HG03039 (cell line): ENCODE measurements around the gene ACSL6.

ENCODE experiments used
- ATAC-seq: cut with Tn5 transposase; IDR thresholded peaks from one replicate; pipeline ENCODE4 v1.9.1; 2021; ENCODE audit warnings: mild to moderate bottlenecking, moderate library complexity; ENCODE audit not compliant: unreplicated experiment

ACSL6 gene, protein sequence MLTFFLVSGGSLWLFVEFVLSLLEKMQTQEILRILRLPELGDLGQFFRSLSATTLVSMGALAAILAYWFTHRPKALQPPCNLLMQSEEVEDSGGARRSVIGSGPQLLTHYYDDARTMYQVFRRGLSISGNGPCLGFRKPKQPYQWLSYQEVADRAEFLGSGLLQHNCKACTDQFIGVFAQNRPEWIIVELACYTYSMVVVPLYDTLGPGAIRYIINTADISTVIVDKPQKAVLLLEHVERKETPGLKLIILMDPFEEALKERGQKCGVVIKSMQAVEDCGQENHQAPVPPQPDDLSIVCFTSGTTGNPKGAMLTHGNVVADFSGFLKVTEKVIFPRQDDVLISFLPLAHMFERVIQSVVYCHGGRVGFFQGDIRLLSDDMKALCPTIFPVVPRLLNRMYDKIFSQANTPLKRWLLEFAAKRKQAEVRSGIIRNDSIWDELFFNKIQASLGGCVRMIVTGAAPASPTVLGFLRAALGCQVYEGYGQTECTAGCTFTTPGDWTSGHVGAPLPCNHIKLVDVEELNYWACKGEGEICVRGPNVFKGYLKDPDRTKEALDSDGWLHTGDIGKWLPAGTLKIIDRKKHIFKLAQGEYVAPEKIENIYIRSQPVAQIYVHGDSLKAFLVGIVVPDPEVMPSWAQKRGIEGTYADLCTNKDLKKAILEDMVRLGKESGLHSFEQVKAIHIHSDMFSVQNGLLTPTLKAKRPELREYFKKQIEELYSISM

DNA sequence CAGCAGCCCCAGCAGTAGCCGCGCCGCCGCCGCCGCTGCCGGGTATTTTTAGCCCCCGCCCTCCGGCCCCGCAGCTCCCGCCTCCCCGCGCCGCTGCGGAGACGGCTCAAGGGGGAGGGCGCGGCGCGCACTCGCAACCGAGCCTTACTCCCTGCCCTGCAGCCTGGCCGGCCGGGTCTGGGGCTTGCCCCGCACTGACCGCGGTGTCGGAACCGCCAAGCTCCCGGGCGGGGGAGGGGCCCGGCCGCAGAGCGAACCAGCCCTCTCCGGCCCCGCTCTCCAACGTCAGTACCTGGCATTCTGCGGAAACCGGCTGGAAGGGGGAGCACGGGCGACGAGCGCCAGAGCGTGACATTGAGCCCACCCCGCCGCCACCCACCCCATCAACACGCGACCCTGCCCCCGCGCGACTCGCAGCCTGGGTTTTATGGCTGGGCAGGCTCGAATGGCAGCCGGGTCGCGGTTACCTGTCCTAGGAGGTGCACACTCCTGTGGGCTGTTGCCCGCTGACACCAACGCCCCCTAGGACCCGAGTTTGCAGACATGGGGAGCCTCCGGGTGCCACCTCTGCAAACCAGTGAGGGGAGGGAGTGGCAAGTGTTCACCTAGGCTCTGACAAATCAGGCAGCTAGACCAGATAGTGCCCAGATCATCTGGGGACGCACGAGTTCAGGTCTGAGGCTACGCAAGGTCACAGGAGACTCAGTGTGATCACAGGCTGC, at the start of gene ACSL6:
Gene ACSL6 (minus strand): TSS at position 37 of the 722 bp plus-strand sequence. CDS start 105 bp downstream, outside the sequence.
- no peak for ATAC-seq

DNA sequence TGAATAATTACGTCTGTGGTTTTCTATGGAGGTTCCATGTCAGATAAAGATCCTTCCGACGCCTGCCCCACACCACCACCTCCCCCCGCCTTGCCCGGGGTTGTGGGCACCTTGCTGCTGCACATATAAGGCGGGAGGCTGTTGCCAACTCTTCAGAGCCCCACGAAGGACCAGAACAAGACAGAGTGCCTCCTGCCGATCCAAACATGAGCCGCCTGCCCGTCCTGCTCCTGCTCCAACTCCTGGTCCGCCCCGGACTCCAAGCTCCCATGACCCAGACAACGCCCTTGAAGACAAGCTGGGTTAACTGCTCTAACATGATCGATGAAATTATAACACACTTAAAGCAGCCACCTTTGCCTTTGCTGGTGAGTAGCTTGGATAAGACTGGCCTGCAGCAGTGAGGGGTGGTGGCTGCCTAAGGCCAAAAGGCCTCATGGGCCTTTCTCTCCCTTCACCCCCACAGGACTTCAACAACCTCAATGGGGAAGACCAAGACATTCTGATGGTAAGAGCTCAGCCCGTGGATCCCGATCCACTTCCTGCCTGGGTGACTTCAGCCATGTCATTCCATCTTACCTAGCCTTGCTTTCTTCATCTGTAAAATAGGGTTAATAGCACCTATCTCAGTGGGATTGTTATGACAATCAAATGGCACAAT, 49.2 kb upstream of the ACSL6 start, which contains the start of gene IL3:
Gene IL3 (plus strand): TSS at position 155 of the 661 bp plus-strand sequence. CDS start 52 bp downstream, at position 207.
- no peak for ATAC-seq

DNA sequence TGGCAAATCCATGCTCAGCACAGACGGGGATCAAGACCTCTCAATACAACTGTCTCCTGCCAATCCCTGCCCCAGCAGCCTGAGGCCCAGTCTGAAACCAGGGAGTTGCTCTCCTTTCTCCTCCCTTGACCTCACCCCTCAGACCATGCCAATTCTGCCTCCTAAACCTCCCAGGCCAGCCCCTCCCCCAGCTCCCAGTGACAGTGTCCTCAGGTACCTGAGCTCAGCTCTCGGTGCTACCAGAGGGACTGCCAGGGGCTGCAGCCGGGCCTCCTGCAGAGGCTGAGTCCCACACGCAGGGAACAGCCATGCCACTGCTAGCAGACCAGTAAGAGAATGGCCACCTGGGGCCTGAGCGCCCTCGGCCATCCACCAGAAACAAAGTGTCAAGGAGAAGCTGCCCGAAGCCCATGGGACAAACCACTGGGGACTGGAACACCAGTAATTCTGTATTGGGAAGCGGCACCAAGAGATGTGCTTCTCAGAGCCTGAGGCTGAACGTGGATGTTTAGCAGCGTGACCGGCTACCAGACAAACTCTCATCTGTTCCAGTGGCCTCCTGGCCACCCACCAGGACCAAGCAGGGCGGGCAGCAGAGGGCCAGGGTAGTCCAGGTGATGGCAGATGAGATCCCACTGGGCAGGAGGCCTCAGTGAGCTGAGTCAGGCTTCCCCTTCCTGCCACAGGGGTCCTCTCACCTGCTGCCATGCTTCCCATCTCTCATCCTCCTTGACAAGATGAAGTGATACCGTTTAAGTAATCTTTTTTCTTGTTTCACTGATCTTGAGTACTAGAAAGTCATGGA, 48.4 kb upstream of the ACSL6 start:
- ATAC-seq, result no peak

DNA sequence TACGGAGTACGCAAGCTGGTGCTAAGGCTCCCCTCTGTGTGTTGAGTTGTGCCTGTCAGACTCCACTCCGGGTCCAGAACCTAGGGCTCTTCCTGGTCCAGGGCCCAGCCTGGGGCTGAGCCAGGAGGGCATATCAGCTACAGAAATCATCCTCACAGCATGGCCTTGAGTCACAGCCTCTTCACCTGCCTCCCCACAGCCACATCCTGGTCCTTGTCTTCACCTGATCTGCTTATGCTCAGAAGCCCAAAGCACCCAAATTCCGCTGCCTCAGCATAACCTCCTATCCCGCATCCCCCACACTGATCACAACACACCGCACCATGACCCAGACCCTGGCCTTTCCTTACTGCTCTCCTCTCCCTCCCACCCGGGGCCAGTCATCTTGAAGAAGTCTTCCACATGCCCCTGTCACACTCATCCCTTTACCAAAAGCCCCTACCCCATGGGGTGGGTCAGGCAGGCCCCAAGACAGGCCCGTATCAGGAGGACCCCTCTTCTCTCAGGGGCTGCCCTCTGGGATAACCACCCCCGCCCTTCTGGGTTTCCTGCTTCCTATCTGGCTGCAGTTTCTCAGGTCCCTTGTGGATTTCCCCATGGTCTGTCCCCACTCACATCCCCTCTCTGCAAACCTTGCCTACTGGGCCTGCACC, 47.7 kb upstream of the ACSL6 start:
- ATAC-seq, result no peak

DNA sequence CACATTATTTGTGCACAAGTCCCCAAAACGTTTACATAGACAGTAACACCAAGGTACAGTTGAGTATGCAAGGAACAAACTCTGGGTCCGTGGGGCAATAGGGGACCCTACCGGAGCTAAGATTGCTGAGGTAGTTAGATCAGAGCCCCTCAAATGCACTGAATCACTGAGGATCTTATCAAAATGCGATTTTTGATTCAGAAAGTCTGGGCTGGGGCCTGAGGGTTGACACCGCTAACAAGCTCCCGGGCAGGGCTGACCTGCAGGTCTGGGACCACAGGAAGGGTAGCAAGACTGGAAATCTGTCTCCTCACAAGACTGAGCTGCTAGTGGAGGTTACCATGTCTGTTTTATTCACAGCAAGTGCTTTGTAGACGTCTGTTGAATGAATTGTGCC, 47.2 kb upstream of the ACSL6 start:
- ATAC-seq, result no peak

DNA sequence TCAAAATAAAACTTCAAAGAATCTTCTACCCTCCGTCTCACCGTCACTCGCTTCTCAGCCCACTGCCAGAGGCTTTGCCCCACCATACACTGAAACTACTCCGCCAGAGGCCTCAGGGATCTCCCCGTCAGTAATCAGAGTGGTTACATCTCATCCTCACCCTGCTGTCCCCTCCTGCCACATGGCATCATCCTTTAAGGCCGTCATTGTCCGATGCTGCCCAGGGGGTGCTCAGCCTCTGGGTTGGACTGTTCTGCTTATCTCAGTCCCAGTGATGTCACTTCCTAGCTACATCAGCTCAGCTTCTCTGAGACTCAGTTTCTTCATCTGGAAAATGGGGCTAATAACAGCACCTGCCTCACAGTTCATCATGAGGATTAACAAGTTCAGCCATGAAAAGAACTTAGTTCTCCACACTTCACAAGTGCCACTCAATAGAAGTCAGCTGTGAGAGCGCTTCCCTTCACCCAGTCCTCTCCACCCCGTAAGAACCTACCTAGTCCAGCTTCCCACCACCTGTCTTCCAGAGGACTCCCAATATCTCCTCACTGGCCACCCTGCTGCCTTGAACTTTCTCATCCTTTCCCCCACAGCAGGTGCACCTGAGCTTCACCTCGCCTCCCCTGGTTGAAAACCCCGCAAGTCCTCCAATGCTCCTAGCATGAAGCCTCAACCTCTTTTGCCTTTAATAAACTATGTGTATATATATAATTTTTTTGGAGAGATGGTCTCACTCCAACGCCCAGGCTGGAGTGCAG, 46.2 kb upstream of the ACSL6 start:
- ATAC-seq, result no peak

DNA sequence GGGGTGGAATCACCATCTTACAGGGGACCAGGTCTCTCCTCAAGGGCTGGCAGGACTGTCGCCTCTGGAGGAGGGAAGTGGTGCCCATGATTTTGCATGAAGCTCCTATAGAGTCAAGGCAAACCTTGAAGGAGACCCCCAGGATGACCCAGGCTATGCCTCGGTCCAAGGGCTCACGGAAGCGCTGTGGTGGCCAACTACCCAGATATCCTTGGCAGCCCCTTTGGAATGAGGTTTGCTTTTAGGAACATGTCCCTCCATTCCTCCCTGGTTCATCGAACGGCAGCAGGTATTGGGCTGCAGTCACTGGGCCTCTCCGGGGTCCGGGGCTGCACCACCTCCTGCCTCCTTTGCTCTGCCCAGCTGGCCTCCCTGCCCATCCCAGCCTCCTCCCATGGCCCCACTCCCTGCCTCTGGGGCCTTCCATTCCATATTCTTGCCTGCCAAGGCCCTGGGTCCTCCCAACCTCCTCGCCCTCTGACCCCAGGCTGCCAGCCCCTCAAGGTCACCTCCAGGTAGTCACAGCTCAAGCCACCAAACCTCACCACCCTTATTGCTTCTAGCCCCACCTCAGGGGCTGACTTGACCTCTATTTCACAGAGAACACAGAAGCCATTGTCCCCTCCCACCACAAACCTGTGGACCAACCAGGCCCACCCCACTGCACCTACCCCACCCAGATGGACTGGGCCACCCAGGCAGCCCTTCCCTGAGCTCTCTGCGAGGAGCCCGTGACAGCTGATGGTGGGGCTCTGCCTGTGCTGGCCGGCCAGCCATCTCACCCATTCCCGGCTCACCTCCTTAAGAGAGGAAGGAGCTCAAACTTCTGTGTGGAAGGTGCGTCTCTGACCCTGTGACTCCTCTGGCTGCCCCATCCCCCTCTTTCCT, 45.4 kb upstream of the ACSL6 start:
- no peak for ATAC-seq

DNA sequence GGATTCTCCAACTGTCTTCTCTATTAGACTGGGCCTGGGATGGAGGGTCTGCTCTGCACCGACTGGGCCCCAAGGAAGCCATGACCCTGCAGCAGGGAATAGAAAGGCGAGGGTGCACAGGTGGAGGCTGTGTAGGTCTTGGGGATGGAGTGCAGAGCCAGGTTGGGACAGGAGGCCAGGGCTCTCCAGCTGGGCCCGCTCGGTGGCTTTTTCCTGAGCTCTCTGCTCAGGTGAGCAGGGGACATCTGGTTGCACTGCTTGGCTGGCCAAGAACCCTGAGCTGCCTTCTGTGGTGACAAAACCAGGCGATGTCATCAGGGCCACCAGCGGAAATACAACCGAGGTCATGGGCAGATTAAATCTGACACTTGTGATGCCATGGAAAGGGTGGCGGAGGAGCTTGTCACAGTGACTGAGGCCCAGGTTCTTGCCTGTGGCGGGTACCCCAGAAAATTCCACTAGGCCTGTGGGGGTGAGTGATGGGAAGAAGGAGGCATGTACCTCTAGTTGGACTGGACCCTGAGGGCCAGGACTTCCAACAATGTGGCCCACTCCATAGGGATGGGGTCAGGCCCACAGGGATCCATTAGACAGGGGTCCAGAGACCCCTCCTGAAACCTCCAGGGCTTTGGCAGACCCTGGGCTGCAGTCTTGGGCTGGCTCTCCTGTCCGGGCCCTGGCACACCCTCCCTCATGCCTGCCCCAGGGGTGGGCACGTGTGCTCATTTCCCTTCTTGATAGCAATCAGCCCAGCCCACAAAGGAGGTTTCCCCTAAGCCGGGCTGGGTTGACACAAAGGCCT, 44.6 kb upstream of the ACSL6 start:
- no peak for ATAC-seq

DNA sequence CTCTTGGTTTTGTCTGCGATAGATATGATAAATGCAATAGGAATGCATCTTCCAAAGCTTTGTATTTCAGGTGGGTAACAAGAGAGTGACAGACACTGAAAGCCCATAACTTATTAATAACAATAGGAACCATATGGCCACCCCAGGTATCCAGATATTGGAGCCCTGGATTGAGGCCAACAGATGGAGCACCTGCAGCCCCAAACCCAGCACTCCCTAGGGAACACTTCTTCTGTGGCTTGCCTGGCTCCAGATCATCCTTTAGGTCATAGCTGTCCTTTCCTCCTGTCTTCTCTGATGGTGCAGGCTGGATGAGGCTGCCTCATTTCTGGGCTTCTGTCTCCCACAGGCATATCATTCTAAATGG, 44.0 kb upstream of the ACSL6 start:
- no peak for ATAC-seq

DNA sequence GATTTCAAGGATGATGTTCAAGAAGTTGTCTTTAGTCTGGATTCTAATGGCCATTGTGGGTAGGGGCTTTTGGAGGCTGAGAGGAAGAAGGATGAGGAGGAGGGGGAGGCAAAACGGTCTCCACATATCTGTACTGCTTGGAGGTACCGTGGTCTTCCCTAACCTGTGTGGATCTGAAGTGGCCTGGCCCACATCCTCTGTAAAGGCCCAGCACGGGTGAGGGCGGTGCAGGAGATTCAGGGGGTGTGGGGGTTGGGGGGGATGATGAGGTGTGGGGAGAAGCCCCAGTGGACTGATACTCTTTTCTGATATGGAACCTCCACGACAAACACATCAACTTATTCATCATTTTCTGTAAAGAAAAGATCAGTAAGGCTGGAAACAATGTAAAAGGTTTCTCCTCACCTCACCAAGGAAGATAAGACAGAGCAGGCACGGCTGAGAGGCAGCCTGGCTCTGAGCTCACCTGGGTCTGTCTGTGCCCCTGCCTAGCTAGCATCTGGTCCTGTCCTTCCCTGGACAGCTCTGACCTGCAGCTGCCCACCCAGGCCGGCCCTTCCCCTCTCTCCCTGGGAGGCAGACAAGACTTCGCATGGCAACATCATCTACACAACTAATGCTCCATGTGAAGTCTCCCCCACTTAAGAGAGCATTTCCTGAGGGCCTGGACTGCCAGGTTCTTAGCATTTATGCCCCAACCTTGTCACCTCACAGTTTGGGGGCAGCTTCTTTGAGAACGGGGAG, 43.4 kb upstream of the ACSL6 start:
- no peak for ATAC-seq

DNA sequence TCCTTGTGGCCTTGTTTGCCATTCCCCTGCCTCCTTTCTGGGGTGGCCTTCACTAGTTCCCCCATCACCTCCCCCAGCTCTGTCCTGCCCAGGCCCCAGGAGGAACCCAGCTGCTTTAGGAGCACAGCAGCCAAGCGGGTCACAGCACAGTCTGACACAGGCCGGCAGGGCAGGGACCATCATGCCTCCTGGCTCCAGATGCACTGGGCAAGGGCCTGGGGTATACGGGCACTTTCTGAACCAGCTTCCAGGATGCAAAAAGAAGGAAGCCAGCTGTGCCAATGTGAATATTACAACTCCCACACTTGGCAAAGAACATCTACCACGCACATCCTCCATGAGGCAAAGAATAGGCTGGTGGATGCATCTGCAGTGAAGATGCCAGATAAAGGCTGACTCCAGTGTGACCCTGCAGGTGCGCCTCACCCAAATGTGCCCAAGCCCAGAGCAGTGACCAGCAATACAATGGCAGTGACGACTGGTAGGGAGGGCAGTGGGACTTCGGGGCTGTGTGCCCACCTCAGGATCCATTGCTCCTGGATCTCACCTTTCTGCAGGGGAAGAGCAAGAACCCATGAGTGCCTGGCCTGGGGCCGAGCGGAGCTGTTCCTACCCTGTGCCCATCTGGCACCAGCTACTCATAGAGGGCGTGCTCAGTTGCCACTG, 42.7 kb upstream of the ACSL6 start:
- ATAC-seq, result no peak

DNA sequence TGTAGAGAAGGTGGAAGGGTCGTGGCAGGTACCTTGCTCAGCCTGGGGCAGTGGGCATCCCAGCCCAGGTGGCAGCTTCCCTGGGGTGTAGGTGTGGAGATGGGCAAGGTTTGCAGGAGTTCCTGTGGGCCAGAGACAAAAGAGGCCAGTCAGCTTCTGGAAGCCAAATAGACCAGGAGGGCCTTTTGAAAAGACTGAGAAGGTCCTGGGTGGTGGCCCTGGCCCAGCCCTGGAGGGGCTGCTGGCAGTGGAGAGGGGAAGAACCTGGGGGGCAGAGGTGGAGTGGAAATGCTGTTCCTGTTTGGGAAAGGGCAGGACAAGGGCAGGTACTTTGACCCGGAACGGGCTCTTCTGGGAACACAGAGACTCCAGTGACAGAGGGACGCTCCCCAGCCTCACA, 42.0 kb upstream of the ACSL6 start:
- ATAC-seq, result no peak

DNA sequence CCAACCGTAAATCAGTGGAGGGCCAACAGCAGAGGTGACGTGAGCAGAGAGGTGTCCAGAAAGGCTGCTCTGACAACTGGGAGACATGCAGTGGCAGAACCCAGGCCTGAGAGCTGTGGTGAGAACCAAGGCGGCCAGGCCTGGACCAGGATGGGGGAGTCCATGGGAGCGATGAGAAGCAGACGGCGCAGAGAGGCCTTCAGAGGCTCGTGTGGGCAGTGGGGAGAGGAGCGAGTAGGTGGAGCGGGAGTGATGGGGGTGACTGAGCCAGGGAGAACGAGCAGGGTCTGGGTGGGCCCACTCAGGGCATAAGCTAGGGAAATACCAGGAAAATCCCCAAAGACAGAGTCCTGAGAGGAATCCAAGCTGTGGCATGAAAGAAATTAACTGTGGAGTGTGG, 41.1 kb upstream of the ACSL6 start:
- ATAC-seq, result no peak

DNA sequence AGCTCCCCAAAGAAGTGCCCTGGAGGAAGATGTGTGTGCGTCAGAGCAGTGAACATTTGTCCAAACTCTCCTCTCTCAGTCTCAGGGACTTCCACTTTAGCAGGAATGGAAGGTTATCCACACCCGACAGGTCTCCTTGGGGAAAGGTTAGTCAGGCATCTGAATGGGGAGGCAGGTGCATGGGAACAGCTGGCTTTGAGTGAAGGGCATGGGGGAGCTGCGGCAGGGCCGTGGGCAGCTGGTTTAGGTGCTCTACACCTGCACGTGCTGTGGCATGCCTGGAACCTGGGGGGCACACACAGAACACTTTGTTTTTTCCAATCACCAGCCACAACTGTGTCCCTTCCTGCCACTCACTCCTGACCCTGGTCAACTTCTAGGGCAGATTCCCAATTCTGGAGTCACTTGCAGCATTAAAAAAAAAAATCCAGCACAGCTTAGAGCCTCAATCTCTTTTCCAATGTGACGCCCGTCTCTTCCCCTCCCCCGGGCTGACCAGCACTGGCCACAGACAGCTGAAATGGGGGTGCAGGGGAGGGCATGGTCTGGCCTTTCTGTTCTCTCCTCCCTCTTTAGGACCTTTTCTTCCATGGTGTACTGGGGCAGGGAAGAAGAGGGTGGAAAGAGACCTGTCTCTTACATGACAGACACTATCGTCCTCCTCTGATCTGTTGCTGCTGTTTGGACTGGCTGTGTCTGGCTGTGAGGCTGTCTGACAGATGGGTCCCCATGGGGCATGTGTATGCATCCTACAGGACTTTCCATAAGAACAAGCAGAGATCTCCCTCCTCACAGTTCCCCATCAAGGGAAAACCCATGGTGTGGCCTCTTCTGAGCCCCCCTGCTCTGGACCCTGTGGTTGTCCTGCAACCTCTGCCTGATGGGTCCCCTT, 39.4 kb upstream of the ACSL6 start:
- ATAC-seq, result no peak

DNA sequence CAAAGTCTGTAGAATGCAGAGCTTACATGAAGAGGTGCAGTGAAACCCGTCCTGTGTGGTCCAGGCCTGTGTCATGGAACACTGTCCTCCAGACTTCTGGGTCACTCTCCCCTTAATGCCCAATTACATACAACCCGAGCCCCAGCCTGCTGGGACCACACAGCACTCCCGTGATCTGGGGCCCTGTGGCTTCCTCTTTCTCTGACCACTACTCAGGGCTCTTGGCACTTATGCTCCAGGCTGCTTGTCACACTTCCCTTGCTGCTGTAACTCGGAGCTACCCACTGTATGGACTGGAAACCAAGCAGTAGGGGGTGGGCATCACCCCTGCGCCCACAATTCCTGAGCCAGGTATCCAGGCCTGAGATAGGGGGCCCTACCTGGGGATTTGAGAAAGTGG, 38.7 kb upstream of the ACSL6 start:
- ATAC-seq, result no peak
